ENCODE results near the gene DUSP14. TPM values are rescaled to one million over a fixed set of nuclear protein-coding genes. Genes with fewer than 3 reads are reported as not detected.

The DUSP14 gene
- total and polyA plus RNA-seq, 9 of the 15 experiments (the other 6 are each of a cell fraction or from before 2014, with no cell fraction given), result 20.2 to 74.0 (median 31.8) TPM

DNA sequence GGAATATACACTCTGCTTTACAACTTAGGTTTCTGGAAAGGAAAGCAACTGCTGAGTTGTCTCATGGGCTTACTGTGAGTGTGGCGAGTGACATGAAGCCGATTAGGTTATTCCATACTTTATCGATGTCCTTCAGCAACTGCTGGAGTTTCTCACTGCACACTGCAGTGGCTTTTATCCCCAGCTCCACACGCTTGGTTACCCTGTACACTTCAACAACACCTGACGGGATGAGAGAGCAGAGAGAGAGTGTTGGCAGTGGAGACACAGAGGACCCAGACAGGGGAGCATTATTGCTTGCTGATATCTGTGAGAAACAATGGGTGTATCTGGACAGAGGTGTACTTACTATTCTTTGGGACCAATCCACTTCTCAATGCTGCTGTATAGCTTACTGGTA, 46.2 kb downstream of the DUSP14 start:
- Histone ChIP-seq H3K9ac (ENCODE audit: insufficient read depth in 1 of 2, low read depth in 2 of 2, low read length in 2 of 2) (no peak overlapping the region), H3K9me1 (ENCODE audit: control insufficient read depth, insufficient read depth, low read length) (no peaks in the 10 kb centered on the region), H3K4me2 (ENCODE audit: insufficient read depth, low read length) (no peak overlapping the region), H4K20me1 (replicated peaks; ENCODE audit: control insufficient read depth, insufficient read depth, low read length) (no peaks in the 10 kb centered on the region), H2AFZ (ENCODE audit: low read depth, low read length) (no peak overlapping the region), H3K27me3 (ENCODE audit: control insufficient read depth in 2 of 2, insufficient read depth in 2 of 2, low read length in 2 of 2) (no peaks in the 10 kb centered on the region), H3K79me2 (ENCODE audit: control insufficient read depth, insufficient read depth, low read length) (no peaks in the 10 kb centered on the region), H3K4me1 (replicated peaks in 1 of 2; ENCODE audit: control insufficient read depth in 2 of 2, insufficient read depth in 2 of 2, low read length in 2 of 2) (no peaks in the 10 kb centered on the region), H3K9me3 (replicated peaks; ENCODE audit: control insufficient read depth, insufficient read depth, low read depth, low read length) (no peaks in the 10 kb centered on the region), H3K27ac (ENCODE audit: extremely low read depth, low read depth, low read length) (no peak overlapping the region), H3K4me3 (no peak overlapping the region), H3K36me3 (ENCODE audit: control insufficient read depth, insufficient read depth, low read length) (peaks cover 59% of the 10 kb centered on the region)
- BruUV-seq (replicated peaks), result no TSS peak
- no peak for TF ChIP-seq SREBF2 (CRISPR knock-in tag; IDR thresholded peaks at IDR 0.05)
- no peak for TF ChIP-seq RBM14 (IDR thresholded peaks at IDR 0.05; ENCODE audit: borderline replicate concordance, insufficient read depth, low read depth, low read length)
- no peak for TF ChIP-seq CBX3 (IDR thresholded peaks at IDR 0.05; ENCODE audit: borderline replicate concordance in 1 of 2, low read length in 2 of 2)
- no peak for TF ChIP-seq HDGF (IDR thresholded peaks at IDR 0.05)
- WGBS (ENCODE audit: insufficient coverage, low coverage, missing lambda C conversion rate), result 89% methylated on average over 5 of the region's 5 CpGs
- ChIA-PET CTCF (ENCODE audit: low intra/inter-chr PET ratio) (no interaction called here), POLR2A (no interaction called here)
- in situ Hi-C loops (cut with MboI), result no loop called here
- intact Hi-C loops (cut with micrococcal nuclease), result no loop called here
- FAIRE-seq (no peak), DNase-seq (ENCODE audit: extremely low read depth in 1 of 4, low spot score in 3 of 4) (no peak), ATAC-seq (no peak)

DNA sequence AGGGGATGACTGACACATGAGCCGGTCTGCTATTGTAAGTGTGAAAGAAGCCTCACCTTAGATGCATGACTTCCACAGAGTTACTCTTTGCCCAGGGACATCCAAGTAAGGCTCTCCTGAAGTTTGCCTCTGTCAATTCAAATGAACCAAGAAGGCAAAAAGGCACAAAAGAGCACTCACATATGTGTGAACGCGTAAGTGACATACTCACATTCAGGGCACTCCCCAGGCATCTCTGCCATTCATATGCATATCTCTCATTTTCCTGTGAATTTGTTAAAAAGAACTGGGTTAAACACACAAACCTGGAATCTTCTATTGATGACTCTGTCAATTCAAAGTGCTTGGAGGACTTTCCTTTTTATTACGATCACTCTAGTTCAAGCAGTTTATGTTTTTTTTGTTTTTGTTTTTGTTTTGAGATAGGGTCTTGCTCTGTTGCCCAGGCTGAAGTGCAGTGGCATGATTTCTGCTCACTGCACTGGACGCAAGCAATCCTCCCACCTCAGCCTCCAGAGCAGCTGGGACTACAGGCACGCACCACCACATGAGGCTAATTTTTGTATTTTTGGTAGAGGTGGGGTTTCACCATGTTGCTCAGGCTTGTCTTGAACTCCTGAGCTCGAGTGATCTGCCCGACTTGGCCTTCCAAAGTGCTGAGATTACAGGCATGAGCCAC, 49.4 kb downstream of the DUSP14 start:
- FAIRE-seq, result no peak
- POLR2A ChIA-PET, result no interaction called here
- Histone ChIP-seq H3K4me3 (no peak overlapping the region), H3K27ac (ENCODE audit: extremely low read depth, low read depth, low read length) (no peak overlapping the region), H3K9me3 (replicated peaks; ENCODE audit: control insufficient read depth, insufficient read depth, low read depth, low read length) (no peaks in the 10 kb centered on the region), H3K4me1 (replicated peaks in 1 of 2; ENCODE audit: control insufficient read depth in 2 of 2, insufficient read depth in 2 of 2, low read length in 2 of 2) (no peaks in the 10 kb centered on the region), H3K9me1 (ENCODE audit: control insufficient read depth, insufficient read depth, low read length) (no peaks in the 10 kb centered on the region), H3K36me3 (ENCODE audit: control insufficient read depth, insufficient read depth, low read length) (peaks cover 75% of the 10 kb centered on the region), H3K27me3 (ENCODE audit: control insufficient read depth in 2 of 2, insufficient read depth in 2 of 2, low read length in 2 of 2) (no peaks in the 10 kb centered on the region), H3K79me2 (ENCODE audit: control insufficient read depth, insufficient read depth, low read length) (no peaks in the 10 kb centered on the region), H4K20me1 (replicated peaks; ENCODE audit: control insufficient read depth, insufficient read depth, low read length) (no peaks in the 10 kb centered on the region), H3K4me2 (ENCODE audit: insufficient read depth, low read length) (no peak overlapping the region), H3K9ac (ENCODE audit: insufficient read depth in 1 of 2, low read depth in 2 of 2, low read length in 2 of 2) (no peak overlapping the region), H2AFZ (ENCODE audit: low read depth, low read length) (no peak overlapping the region)
- ATAC-seq, result no peak
- in situ Hi-C loops (cut with MboI), result no loop called here
- WGBS (ENCODE audit: insufficient coverage, low coverage, missing lambda C conversion rate), result 93% methylated on average over 8 of the region's 8 CpGs
- BruUV-seq (replicated peaks), result no TSS peak
- intact Hi-C loops (cut with micrococcal nuclease), result no loop called here
- no peak for DNase-seq (ENCODE audit: extremely low read depth in 1 of 4, low spot score in 3 of 4)
- CTCF ChIA-PET (ENCODE audit: low intra/inter-chr PET ratio), result no interaction called here
- TF ChIP-seq SRSF9 (IDR thresholded peaks at IDR 0.05; ENCODE audit: borderline replicate concordance, low read depth, low read length) (no peak), ZNF589 (CRISPR knock-in tag; IDR thresholded peaks at IDR 0.05; ENCODE audit: low read depth) (no peak), RCOR1 (IDR thresholded peaks at IDR 0.05; ENCODE audit: borderline replicate concordance in 1 of 2, low read depth in 2 of 2, low read length in 2 of 2) (no peak), TARDBP (IDR thresholded peaks at IDR 0.05) (no peak), HLTF (IDR thresholded peaks at IDR 0.05) (no peak), RBM39 (optimal IDR thresholded peaks at IDR 0.05; ENCODE audit: low read depth, low read length) (no peak), MAFG (tag; conservative IDR thresholded peaks at IDR 0.05) (no peak), NR2C2 (CRISPR knock-in tag; IDR thresholded peaks at IDR 0.05) (no peak), NR2C2 (tag; IDR thresholded peaks at IDR 0.05) (no peak), RBM22 (IDR thresholded peaks at IDR 0.05; ENCODE audit: low read depth, low read length, poor library complexity, severe bottlenecking) (no peak)
- TF ChIP-seq, protein P1, sequence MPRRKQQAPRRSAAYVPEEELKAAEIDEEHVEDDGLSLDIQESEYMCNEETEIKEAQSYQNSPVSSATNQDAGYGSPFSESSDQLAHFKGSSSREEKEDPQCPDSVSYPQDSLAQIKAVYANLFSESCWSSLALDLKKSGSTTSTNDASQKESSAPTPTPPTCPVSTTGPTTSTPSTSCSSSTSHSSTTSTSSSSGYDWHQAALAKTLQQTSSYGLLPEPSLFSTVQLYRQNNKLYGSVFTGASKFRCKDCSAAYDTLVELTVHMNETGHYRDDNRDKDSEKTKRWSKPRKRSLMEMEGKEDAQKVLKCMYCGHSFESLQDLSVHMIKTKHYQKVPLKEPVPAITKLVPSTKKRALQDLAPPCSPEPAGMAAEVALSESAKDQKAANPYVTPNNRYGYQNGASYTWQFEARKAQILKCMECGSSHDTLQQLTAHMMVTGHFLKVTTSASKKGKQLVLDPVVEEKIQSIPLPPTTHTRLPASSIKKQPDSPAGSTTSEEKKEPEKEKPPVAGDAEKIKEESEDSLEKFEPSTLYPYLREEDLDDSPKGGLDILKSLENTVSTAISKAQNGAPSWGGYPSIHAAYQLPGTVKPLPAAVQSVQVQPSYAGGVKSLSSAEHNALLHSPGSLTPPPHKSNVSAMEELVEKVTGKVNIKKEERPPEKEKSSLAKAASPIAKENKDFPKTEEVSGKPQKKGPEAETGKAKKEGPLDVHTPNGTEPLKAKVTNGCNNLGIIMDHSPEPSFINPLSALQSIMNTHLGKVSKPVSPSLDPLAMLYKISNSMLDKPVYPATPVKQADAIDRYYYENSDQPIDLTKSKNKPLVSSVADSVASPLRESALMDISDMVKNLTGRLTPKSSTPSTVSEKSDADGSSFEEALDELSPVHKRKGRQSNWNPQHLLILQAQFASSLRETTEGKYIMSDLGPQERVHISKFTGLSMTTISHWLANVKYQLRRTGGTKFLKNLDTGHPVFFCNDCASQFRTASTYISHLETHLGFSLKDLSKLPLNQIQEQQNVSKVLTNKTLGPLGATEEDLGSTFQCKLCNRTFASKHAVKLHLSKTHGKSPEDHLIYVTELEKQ (CRISPR knock-in tag; IDR thresholded peaks at IDR 0.05), result no peak
